Uterus (tissue), 4 donors: ENCODE data around the gene CCL1. TPM values are rescaled to one million over a fixed set of nuclear protein-coding genes. Genes with fewer than 3 reads are reported as not detected.

ENCODE experiments used
- DNase-seq, 2 donors: peaks; one replicate each; pipeline ENCODE4 v3.0.0-alpha.2; 2019 to 2020
- H3K27ac ChIP-seq, 2 donors: fragments of 200-600 bp; sonication (generic); 1 replicate in 1 of 2; 2 replicates in 1 of 2; pipeline ENCODE4 v1.5.1; 2016 to 2018
- H3K27me3 ChIP-seq, 2 donors: fragments of 200-600 bp; sonication (generic); one replicate each; pipeline ENCODE4 v1.5.1; 2018 to 2019; ENCODE audit warnings: control low read depth in 1 of 2
- H3K36me3 ChIP-seq, 2 donors: fragments of 200-600 bp; sonication (generic); one replicate each; pipeline ENCODE4 v1.5.1; 2019; ENCODE audit warnings: control low read depth in 1 of 2
- H3K4me1 ChIP-seq, 2 donors: fragments of 200-600 bp; sonication (generic); one replicate each; pipeline ENCODE4 v1.5.1; 2018 to 2019; ENCODE audit warnings: control low read depth in 1 of 2
- H3K4me3 ChIP-seq, 2 donors: fragments of 200-600 bp; sonication (generic); 1 replicate in 1 of 2; 2 replicates in 1 of 2; pipeline ENCODE4 v1.5.1; 2018 to 2019; ENCODE audit warnings: mild to moderate bottlenecking in 1 of 2
- H3K9me3 ChIP-seq, 2 donors: fragments of 200-600 bp; sonication (generic); one replicate each; pipeline ENCODE4 v1.5.1; 2019; ENCODE audit warnings: control low read depth in 1 of 2
- CTCF ChIP-seq, 4 experiments: fragments of 200-600 bp in 2 of 4; fragments of 450-650 bp in 2 of 4; sonication (generic) in 2 of 4; IDR thresholded peaks; one replicate each; pipeline ENCODE4 v1.5.1; 2016 to 2019; ENCODE audit warnings: antibody characterized with exemption in 4 of 4, mild to moderate bottlenecking in 2 of 4, moderate library complexity in 1 of 4
- POLR2A ChIP-seq, 2 donors: fragments of 450-650 bp; IDR thresholded peaks; one replicate each; pipeline ENCODE4 v1.6.1; 2016; ENCODE audit warnings: antibody characterized with exemption in 2 of 2, mild to moderate bottlenecking in 1 of 2, moderate library complexity in 1 of 2
- intact Hi-C: fragments of 100-400 bp; cut with DNase I; formaldehyde crosslinking; loops from one replicate; pipeline ENCODE4 v1.15.1; 2023; ENCODE audit warnings: low total_unique reads
- total RNA-seq, 4 donors: library from RNA; depleted of rRNA in 3 of 4; stranded (reverse); fragments of >200 nt in 3 of 4; gene quantifications; one replicate each; pipeline versions ENCODE4 v1.1.0 to v1.2.4, GENCODE V29; 2014 to 2023
- donor health status: DM: yes; HTN: yes; CAD: no.

The CCL1 gene
- total RNA-seq, 4 donors from 2014 or later = not detected

GRCh38 chr17:34351096-34351495, 11.9 kb downstream of the CCL1 start:
- DNase-seq = no peak
- Histone ChIP-seq H3K27me3 (no peaks in the 10 kb centered on the region), H3K9me3 (no peaks in the 10 kb centered on the region), H3K4me1 (no peaks in the 10 kb centered on the region), H3K36me3 (no peaks in the 10 kb centered on the region), H3K27ac (no peak overlapping the region), H3K4me3 (no peak overlapping the region)
- intact Hi-C loops = no loop called here
- TF ChIP-seq CTCF (IDR thresholded peaks at IDR 0.05) (no peak), POLR2A (IDR thresholded peaks at IDR 0.05) (no peak)

- TF ChIP-seq POLR2A (IDR thresholded peaks at IDR 0.05) (no peak), CTCF (IDR thresholded peaks at IDR 0.05) (no peak)
- no peaks in the 10 kb centered on the region for H3K4me1 ChIP-seq
- H3K27me3 ChIP-seq = no peaks in the 10 kb centered on the region
- H3K36me3 ChIP-seq = no peaks in the 10 kb centered on the region
- H3K27ac ChIP-seq = no peak overlapping the region
- no peaks in the 10 kb centered on the region for H3K9me3 ChIP-seq
- DNase-seq = no peak
- intact Hi-C loops = no loop called here
- H3K4me3 ChIP-seq = no peak overlapping the region
Observed at GRCh38 chr17:34349751-34350150, 13.3 kb downstream of the CCL1 start.

GRCh38 chr17:34347063-34347462, 16.0 kb downstream of the CCL1 start:
- Histone ChIP-seq H3K27me3 (no peaks in the 10 kb centered on the region), H3K4me1 (no peaks in the 10 kb centered on the region), H3K9me3 (no peaks in the 10 kb centered on the region), H3K4me3 (no peak overlapping the region), H3K27ac (no peak overlapping the region), H3K36me3 (no peaks in the 10 kb centered on the region)
- intact Hi-C loops = no loop called here
- DNase-seq = no peak
- TF ChIP-seq CTCF (IDR thresholded peaks at IDR 0.05) (no peak), POLR2A (IDR thresholded peaks at IDR 0.05) (no peak)

GRCh38 chr17:34341916-34342315, 21.1 kb downstream of the CCL1 start:
- intact Hi-C loops = no loop called here
- H3K4me3 ChIP-seq = no peak overlapping the region
- DNase-seq = no peak
- no peaks in the 10 kb centered on the region for H3K4me1 ChIP-seq
- H3K36me3 ChIP-seq = no peaks in the 10 kb centered on the region
- H3K27ac ChIP-seq = no peak overlapping the region
- no peaks in the 10 kb centered on the region for H3K27me3 ChIP-seq
- TF ChIP-seq CTCF (IDR thresholded peaks at IDR 0.05) = no peak
- TF ChIP-seq POLR2A (IDR thresholded peaks at IDR 0.05) = no peak
- H3K9me3 ChIP-seq = no peaks in the 10 kb centered on the region

DNA sequence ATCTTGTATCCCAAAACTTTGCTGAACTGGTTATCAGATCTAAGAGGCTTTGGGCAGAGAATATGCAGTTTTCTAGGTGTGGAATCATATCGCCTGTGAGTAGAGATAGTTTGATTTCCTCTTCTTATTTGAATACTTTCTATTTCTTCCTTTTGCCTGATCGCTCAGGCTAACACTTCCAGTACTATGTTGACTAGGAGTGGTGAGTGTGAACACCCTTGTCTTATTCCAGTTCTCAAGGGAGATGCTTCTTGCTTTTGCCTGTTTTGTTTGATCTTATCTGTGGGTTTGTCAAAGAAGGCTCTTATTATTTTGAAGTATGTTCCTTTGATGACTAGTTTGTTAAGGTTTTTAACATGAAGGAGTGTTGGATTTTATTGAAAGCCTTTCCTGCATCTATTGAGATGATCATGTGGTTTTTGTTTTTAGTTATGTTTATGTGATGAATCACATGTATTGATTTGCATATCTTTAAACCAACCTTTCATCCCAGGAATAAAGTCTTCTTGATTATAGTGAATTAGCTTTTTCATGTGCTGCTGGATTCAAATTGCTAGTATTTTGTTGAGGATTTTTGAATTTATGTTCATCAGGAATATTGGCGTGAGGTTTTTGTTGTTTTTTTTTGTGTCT, 23.8 kb downstream of the CCL1 start:
- no peak for DNase-seq
- H3K4me1 ChIP-seq = no peaks in the 10 kb centered on the region
- H3K4me3 ChIP-seq = no peak overlapping the region
- TF ChIP-seq POLR2A (IDR thresholded peaks at IDR 0.05) (no peak), CTCF (IDR thresholded peaks at IDR 0.05) (no peak)
- H3K36me3 ChIP-seq = no peaks in the 10 kb centered on the region
- no peaks in the 10 kb centered on the region for H3K27me3 ChIP-seq
- H3K27ac ChIP-seq = no peak overlapping the region
- H3K9me3 ChIP-seq = no peaks in the 10 kb centered on the region
- intact Hi-C loops = no loop called here
